ENCODE results near the gene USF2. TPM values are rescaled to one million over a fixed set of nuclear protein-coding genes. Genes with fewer than 3 reads are reported as not detected.

The USF2 gene
- total and polyA plus RNA-seq, 5 donors = 182 to 332 (median 245) TPM

DNA sequence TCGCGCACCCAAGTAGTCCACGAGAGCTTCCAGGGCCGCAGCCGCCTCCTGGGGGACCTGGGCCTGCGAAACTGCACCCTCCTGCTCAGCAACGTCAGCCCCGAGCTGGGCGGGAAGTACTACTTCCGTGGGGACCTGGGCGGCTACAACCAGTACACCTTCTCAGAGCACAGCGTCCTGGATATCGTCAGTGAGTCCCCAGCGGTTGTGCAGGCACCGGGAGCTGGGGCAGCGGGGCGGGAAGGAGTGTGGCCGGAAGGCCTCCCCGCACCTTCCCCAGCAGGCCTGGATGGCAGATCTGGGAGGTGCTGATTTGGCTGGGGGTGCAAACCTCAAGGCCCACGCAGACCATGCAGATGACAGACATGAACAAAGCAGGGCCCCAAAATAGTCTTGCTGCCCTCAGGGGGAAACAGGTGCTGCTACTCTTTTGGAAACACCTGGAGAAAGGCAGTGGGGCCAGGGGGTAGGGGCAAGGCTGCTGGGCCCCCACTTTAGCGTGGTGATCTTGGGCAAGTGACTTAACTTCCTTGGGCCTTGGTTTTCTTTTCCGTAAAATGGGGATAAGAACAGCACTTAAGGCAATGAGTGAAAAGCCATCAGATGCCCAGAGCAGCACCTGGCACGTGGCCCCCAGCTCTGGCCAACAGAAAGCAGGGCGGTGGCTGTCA lies 27.2 kb downstream of the USF2 start:
- DNase-seq (no peak), ATAC-seq (no peak)
- Histone ChIP-seq H3K4me1 (ENCODE audit: control insufficient read depth, insufficient read depth, low read length) (no peaks in the 10 kb centered on the region), H3K4me3 (ENCODE audit: low read length) (no peak overlapping the region), H3K27me3 (ENCODE audit: control insufficient read depth, insufficient read depth) (no peaks in the 10 kb centered on the region), H3K9me3 (ENCODE audit: control insufficient read depth, low read length) (no peaks in the 10 kb centered on the region), H3K27ac (ENCODE audit: low read length) (no peak overlapping the region)
- intact Hi-C loops (cut with DNase I) = no loop called here
- WGBS = 52% methylated on average over 24 of the region's 24 CpGs

DNA sequence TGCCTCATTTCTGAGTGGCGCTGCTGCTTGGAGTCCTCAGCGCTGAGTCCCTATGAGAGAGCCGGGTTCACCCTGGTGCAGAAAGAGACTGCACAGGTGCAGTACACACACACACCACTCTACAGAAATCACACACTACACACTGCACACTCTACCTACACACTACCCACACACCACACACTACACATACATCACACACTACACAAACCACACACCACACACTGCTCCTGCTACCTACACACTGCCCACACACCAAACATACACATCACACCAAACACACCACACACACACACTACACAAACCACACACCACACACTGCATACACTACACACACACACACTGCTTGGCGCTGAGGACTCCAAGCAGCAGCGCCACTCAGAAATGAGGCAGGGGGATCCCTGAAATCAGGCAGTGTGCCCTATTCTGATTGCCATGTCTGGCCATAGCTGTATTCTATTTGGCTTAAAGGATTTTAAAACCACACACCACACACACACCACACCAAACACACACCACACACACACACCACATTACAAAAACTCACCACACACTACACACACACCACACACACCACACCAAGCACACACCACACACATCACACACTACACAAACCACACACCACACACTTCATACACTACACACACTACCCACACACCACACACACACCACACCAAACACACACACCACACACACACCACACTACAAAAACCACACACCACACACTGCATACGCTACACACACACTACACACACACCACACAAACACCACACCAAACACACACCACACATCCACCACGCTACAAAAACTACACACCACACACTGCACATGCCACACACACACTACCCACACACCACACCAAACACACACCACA lies 28.1 kb downstream of the USF2 start:
- Histone ChIP-seq H3K4me3 (ENCODE audit: low read length) (no peak overlapping the region), H3K27me3 (ENCODE audit: control insufficient read depth, insufficient read depth) (no peaks in the 10 kb centered on the region), H3K27ac (ENCODE audit: low read length) (no peak overlapping the region), H3K4me1 (ENCODE audit: control insufficient read depth, insufficient read depth, low read length) (no peaks in the 10 kb centered on the region), H3K9me3 (ENCODE audit: control insufficient read depth, low read length) (no peaks in the 10 kb centered on the region)
- ATAC-seq = no peak
- no peak for DNase-seq
- intact Hi-C loops (cut with DNase I) = no loop called here
- 94% methylated on average over 7 of the region's 7 CpGs for WGBS

DNA sequence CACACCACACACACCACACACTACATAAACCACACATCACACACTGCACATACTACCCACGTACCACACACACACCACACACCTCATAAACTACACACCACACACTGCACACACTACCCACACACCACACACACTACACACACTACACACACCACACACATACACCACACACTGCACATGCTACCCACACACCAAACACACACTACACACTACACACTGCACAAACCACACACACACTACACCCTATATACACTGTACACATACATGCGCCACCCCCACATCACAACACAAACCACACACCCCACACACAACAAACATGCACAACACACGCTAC lies 28.7 kb downstream of the USF2 start:
- Histone ChIP-seq H3K4me3 (ENCODE audit: low read length) (no peak overlapping the region), H3K4me1 (ENCODE audit: control insufficient read depth, insufficient read depth, low read length) (no peaks in the 10 kb centered on the region), H3K27me3 (ENCODE audit: control insufficient read depth, insufficient read depth) (no peaks in the 10 kb centered on the region), H3K9me3 (ENCODE audit: control insufficient read depth, low read length) (no peaks in the 10 kb centered on the region), H3K27ac (ENCODE audit: low read length) (no peak overlapping the region)
- DNase-seq = no peak
- WGBS = 95% methylated on average over 3 of the region's 3 CpGs
- intact Hi-C loops (cut with DNase I) = no loop called here
- ATAC-seq = no peak

DNA sequence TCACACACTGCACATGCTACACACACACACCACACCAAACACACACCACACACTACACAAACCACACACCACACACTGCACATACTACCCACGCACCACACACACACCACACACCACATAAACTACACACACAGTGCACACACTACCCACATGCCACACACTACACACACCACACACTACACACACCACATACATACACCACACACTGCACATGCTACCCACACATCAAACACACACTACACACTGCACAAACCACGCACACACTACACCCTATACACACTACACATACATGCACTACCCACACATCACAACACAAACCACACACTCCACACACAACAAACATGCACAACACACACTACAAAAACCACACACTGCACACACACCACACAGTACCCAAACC lies 29.2 kb downstream of the USF2 start:
- WGBS = 98% methylated on average over 2 of the region's 2 CpGs
- ATAC-seq = no peak
- H3K4me1 ChIP-seq (ENCODE audit: control insufficient read depth, insufficient read depth, low read length) = no peaks in the 10 kb centered on the region
- H3K9me3 ChIP-seq (ENCODE audit: control insufficient read depth, low read length) = no peaks in the 10 kb centered on the region
- H3K4me3 ChIP-seq (ENCODE audit: low read length) = no peak overlapping the region
- H3K27ac ChIP-seq (ENCODE audit: low read length) = no peak overlapping the region
- intact Hi-C loops (cut with DNase I) = no loop called here
- no peaks in the 10 kb centered on the region for H3K27me3 ChIP-seq (ENCODE audit: control insufficient read depth, insufficient read depth)
- DNase-seq = no peak

DNA sequence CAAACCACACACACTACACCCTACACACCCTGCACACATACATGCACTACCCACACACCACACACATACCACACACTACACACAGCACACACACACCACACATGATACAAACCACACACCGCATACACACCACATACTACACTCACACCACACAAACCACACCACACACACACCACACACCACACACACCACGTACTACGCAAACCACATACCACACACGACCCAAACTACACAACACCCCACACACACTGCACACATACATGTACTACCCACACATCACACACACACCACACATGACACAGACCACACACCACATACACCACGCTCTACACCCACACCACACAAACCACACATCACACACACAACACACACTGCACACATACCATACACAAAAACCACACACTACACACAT lies 29.8 kb downstream of the USF2 start:
- intact Hi-C loops (cut with DNase I) = no loop called here
- H3K4me3 ChIP-seq (ENCODE audit: low read length) = no peak overlapping the region
- WGBS = 93% methylated on average over 5 of the region's 5 CpGs
- no peaks in the 10 kb centered on the region for H3K4me1 ChIP-seq (ENCODE audit: control insufficient read depth, insufficient read depth, low read length)
- ATAC-seq (no peak), DNase-seq (no peak)
- no peaks in the 10 kb centered on the region for H3K27me3 ChIP-seq (ENCODE audit: control insufficient read depth, insufficient read depth)
- no peak overlapping the region for H3K27ac ChIP-seq (ENCODE audit: low read length)
- H3K9me3 ChIP-seq (ENCODE audit: control insufficient read depth, low read length) = no peaks in the 10 kb centered on the region

DNA sequence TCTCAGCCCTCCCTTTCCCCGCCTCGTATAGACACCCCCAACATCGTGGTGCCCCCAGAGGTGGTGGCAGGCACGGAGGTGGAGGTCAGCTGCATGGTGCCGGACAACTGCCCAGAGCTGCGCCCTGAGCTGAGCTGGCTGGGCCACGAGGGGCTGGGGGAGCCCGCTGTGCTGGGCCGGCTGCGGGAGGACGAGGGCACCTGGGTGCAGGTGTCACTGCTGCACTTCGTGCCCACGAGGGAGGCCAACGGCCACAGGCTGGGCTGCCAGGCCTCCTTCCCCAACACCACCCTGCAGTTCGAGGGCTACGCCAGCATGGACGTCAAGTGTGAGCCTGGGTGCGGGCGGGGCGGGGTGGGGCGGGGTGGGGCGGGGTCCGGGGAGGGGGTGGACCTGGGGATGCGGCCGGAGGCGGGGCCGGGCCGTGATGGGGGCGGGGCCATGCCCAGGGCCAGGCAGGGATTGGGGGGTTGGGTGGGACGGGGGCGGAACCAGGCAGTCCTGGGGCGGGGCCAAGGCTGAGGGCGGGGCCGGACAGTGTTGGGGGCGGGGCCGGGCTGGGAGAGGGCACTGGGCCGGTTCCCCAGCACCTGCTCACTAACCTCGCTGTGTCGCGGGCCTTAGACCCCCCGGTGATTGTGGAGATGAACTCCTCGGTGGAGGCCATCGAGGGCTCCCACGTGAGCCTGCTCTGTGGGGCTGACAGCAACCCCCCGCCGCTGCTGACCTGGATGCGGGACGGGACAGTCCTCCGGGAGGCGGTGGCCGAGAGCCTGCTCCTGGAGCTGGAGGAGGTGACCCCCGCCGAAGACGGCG lies 31.0 kb downstream of the USF2 start:
- Histone ChIP-seq H3K9me3 (ENCODE audit: control insufficient read depth, low read length) (no peaks in the 10 kb centered on the region), H3K27ac (ENCODE audit: low read length) (no peak overlapping the region), H3K27me3 (ENCODE audit: control insufficient read depth, insufficient read depth) (no peaks in the 10 kb centered on the region), H3K4me1 (ENCODE audit: control insufficient read depth, insufficient read depth, low read length) (no peaks in the 10 kb centered on the region), H3K4me3 (ENCODE audit: low read length) (no peak overlapping the region)
- intact Hi-C loops (cut with DNase I) = no loop called here
- DNase-seq (peak in 1 of 3 donors; percentile 64), ATAC-seq (peak; percentile 20 to 33)
- 44% methylated on average over 55 of the region's 55 CpGs for WGBS

DNA sequence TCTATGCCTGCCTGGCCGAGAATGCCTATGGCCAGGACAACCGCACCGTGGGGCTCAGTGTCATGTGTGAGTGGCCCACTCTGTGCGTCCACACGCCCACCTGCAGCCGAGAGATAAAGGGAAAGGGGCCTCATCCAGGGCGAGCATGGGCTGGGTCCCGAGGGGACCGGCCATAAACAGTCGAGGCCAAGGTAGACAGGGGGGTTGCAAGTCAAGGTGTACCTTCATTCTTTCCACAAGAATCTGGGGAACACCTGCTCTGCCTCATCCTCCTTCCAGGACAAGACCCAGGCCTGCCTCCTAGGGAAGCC lies 31.5 kb downstream of the USF2 start:
- intact Hi-C loops (cut with DNase I) = no loop called here
- Histone ChIP-seq H3K27ac (ENCODE audit: low read length) (no peak overlapping the region), H3K4me1 (ENCODE audit: control insufficient read depth, insufficient read depth, low read length) (no peaks in the 10 kb centered on the region), H3K4me3 (ENCODE audit: low read length) (no peak overlapping the region), H3K9me3 (ENCODE audit: control insufficient read depth, low read length) (no peaks in the 10 kb centered on the region), H3K27me3 (ENCODE audit: control insufficient read depth, insufficient read depth) (no peaks in the 10 kb centered on the region)
- no peak for ATAC-seq
- no peak for DNase-seq
- 81% methylated on average over 10 of the region's 10 CpGs for WGBS

DNA sequence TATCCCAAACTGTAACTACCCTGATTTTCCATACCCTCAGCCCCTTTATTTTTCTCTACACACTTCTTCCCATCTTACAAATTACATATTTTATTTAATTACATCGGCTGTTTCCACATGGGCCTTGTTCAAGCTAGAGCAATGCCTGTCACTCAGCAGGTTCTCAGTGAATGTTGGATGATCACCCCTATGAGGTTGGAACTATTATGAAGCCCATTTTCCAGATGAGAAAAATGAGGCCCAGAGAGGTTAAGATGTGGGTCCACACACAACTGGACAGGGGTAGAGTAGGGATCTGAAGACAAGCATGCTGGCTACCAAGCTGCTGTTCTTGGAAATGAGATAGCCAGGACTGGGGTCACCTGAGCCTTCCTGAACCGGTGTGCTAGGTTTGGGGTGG lies 33.2 kb downstream of the USF2 start:
- 94% methylated on average over 2 of the region's 2 CpGs for WGBS
- H3K4me3 ChIP-seq (ENCODE audit: low read length) = no peak overlapping the region
- no peak for ATAC-seq
- H3K27ac ChIP-seq (ENCODE audit: low read length) = no peak overlapping the region
- no peak for DNase-seq
- H3K9me3 ChIP-seq (ENCODE audit: control insufficient read depth, low read length) = no peaks in the 10 kb centered on the region
- no peaks in the 10 kb centered on the region for H3K4me1 ChIP-seq (ENCODE audit: control insufficient read depth, insufficient read depth, low read length)
- no peaks in the 10 kb centered on the region for H3K27me3 ChIP-seq (ENCODE audit: control insufficient read depth, insufficient read depth)
- intact Hi-C loops (cut with DNase I) = no loop called here

DNA sequence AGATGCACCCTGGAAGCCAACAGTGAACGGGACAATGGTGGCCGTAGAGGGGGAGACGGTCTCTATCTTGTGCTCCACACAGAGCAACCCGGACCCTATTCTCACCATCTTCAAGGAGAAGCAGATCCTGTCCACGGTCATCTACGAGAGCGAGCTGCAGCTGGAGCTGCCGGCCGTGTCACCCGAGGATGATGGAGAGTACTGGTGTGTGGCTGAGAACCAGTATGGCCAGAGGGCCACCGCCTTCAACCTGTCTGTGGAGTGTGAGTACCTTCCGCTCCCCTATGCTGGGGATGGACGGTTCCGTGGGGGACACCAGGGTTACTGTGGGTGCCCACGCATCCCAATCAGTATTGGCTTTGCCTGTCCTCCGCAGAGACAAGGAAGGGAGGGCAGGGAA lies 33.7 kb downstream of the USF2 start:
- no peaks in the 10 kb centered on the region for H3K4me1 ChIP-seq (ENCODE audit: control insufficient read depth, insufficient read depth, low read length)
- H3K9me3 ChIP-seq (ENCODE audit: control insufficient read depth, low read length) = no peaks in the 10 kb centered on the region
- intact Hi-C loops (cut with DNase I) = no loop called here
- 87% methylated on average over 16 of the region's 16 CpGs for WGBS
- H3K27me3 ChIP-seq (ENCODE audit: control insufficient read depth, insufficient read depth) = no peaks in the 10 kb centered on the region
- H3K4me3 ChIP-seq (ENCODE audit: low read length) = no peak overlapping the region
- H3K27ac ChIP-seq (ENCODE audit: low read length) = no peak overlapping the region
- DNase-seq (peak in 1 of 3 donors; percentile 13), ATAC-seq (no peak)

DNA sequence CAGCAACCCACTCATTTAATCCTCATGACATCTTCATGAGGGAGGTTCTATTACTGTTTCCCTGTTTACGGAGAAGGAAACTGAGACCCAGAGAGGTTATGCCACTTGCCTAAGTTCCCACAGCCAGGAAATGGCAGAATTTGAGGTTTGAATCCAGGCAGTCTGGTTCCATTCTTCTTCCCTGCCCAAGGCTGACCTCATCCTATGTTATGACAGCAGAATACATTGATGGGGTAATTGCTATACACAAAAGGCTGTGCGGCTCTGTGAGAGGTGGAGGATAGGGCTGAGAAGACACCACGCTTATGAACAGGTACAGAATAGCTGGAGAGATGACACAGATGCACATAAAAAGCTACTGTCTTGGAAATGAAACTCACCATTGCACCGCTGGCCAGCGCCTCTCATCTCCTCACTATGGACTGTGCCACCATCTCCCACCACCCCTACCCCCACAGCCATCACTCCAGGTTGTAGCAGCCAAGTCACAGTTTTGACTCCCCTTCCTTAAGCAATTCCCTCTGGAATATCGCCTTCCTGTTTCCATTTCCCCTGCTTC lies 34.7 kb downstream of the USF2 start:
- no peaks in the 10 kb centered on the region for H3K4me1 ChIP-seq (ENCODE audit: control insufficient read depth, insufficient read depth, low read length)
- WGBS = 76% methylated on average over 6 of the region's 6 CpGs
- H3K27ac ChIP-seq (ENCODE audit: low read length) = no peak overlapping the region
- DNase-seq = peak in 1 of 3 donors; percentile 23
- no peak for ATAC-seq
- no peak overlapping the region for H3K4me3 ChIP-seq (ENCODE audit: low read length)
- intact Hi-C loops (cut with DNase I) = no loop called here
- H3K27me3 ChIP-seq (ENCODE audit: control insufficient read depth, insufficient read depth) = no peaks in the 10 kb centered on the region
- no peaks in the 10 kb centered on the region for H3K9me3 ChIP-seq (ENCODE audit: control insufficient read depth, low read length)

DNA sequence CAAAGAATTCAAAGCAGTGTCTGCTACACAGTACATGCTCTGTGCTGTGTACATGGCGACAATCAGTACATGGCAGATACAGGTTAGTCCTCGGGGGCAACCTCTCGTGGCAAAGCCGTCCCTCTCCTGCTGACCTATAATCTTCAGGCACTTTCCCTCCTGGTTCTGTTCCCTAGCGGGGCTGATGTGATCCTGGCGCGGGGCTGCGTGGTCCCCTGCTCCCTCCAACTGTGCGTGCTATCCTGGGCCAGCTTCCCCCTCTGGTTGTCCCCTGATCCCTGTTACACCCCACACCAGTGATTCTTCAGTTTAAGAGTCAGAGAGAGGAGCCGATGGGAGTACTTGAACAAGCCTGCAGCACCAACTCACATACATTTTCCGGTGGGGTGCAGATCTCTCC lies 35.3 kb downstream of the USF2 start:
- no peaks in the 10 kb centered on the region for H3K9me3 ChIP-seq (ENCODE audit: control insufficient read depth, low read length)
- H3K27ac ChIP-seq (ENCODE audit: low read length) = no peak overlapping the region
- intact Hi-C loops (cut with DNase I) = no loop called here
- no peaks in the 10 kb centered on the region for H3K27me3 ChIP-seq (ENCODE audit: control insufficient read depth, insufficient read depth)
- H3K4me3 ChIP-seq (ENCODE audit: low read length) = no peak overlapping the region
- no peaks in the 10 kb centered on the region for H3K4me1 ChIP-seq (ENCODE audit: control insufficient read depth, insufficient read depth, low read length)
- no peak for ATAC-seq
- WGBS = 69% methylated on average over 11 of the region's 11 CpGs
- peak in 1 of 3 donors; percentile 6 for DNase-seq
